Skeletal muscle satellite cell (primary cell): ENCODE measurements around the gene ZBTB7B.
A peak's percentile ranks its signal among the peaks of the same experiment; 100 is the strongest.

Experiments used
- H3K27me3 ChIP-seq: 2 replicates; pipeline ENCODE4 v1.7.0; 2013; ENCODE audit warnings: low read length; ENCODE audit not compliant: control insufficient read depth, insufficient read depth
- H3K36me3 ChIP-seq: 2 replicates; pipeline ENCODE4 v1.7.0; 2013; ENCODE audit warnings: mild to moderate bottlenecking, control low read depth, low read length; ENCODE audit not compliant: insufficient read depth
- H3K4me1 ChIP-seq: 2 replicates; pipeline ENCODE4 v1.7.0; 2013; ENCODE audit warnings: low read length; ENCODE audit not compliant: control insufficient read depth, insufficient read depth
- H3K4me2 ChIP-seq: 2 replicates; pipeline ENCODE4 v1.7.0; 2013; ENCODE audit warnings: mild to moderate bottlenecking, low read length
- H3K4me3 ChIP-seq: 2 replicates; pipeline ENCODE4 v1.7.0; 2013; ENCODE audit warnings: low read length
- H3K9ac ChIP-seq: 2 replicates; pipeline ENCODE4 v1.7.0; 2013; ENCODE audit warnings: mild to moderate bottlenecking, low read depth, low read length, moderate library complexity
- H3K9me3 ChIP-seq: replicated peaks from 2 replicates; pipeline ENCODE4 v1.7.0; 2013; ENCODE audit warnings: mild to moderate bottlenecking, control low read depth, low read length

ZBTB7B gene

GRCh38 chr1:154960446-154961136 lies 42.0 kb upstream of the ZBTB7B start:
- peak overlapping the region; percentile 94 for H3K9ac ChIP-seq
- peak overlapping the region; percentile 88 for H3K4me3 ChIP-seq
- no peaks in the 10 kb centered on the region for H3K27me3 ChIP-seq
- peaks cover 46% of the 10 kb centered on the region for H3K4me1 ChIP-seq
- H3K4me2 ChIP-seq: peak overlapping the region; percentile 87
- H3K36me3 ChIP-seq: peaks cover 32% of the 10 kb centered on the region
- H3K9me3 ChIP-seq: no peaks in the 10 kb centered on the region

- Histone ChIP-seq H3K9ac (peak within 1 kb of the TSS; percentile 94), H3K9me3 (no peaks in the 10 kb centered on the region), H3K27me3 (no peaks in the 10 kb centered on the region), H3K4me1 (peaks cover 49% of the 10 kb centered on the region), H3K4me3 (peak within 1 kb of the TSS; percentile 88), H3K4me2 (peak within 1 kb of the TSS; percentile 87), H3K36me3 (peaks cover 41% of the 10 kb centered on the region)
Measured at GRCh38 chr1:154961207-154962155, 41.1 kb upstream of the ZBTB7B start, which contains the start of gene PYGO2. PYGO2 (minus strand) TSS chr1:154961782; CDS start chr1:154961576, 206 bp downstream.

GRCh38 chr1:154962156-154962749 lies 40.3 kb upstream of the ZBTB7B start:
- Histone ChIP-seq H3K4me3 (peak overlapping the region; percentile 88), H3K36me3 (peaks cover 48% of the 10 kb centered on the region), H3K9me3 (no peaks in the 10 kb centered on the region), H3K4me2 (peak overlapping the region; percentile 87), H3K4me1 (peaks cover 43% of the 10 kb centered on the region), H3K9ac (peak overlapping the region; percentile 94), H3K27me3 (no peaks in the 10 kb centered on the region)

DNA sequence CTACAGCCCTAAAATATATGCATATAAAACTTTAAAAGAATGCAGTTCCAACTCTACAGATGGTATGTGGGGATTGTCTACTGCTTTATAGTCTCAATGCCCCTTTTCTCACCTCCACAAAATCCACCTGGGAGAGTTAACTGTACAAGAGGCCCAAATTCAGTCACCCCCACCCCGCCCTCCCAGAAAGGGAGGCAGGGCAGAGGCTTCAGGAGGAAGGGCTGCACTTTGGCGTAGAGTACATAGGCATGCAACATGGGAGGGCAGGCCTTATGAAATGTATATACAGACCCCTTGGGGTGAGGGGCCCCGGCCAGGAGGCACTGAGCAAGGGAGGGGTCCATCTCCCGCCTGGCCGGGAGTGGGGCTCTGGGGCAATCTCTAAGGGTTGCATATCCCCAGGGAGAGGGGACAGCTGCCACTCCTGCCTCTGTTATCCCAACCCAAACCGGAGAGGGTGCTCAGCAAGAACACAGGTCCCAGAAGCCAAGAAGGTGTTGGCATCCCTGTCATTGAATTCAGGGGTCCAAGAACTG lies 39.7 kb upstream of the ZBTB7B start:
- H3K9me3 ChIP-seq: no peaks in the 10 kb centered on the region
- peak overlapping the region; percentile 94 for H3K9ac ChIP-seq
- peaks cover 54% of the 10 kb centered on the region for H3K36me3 ChIP-seq
- H3K4me3 ChIP-seq: peak overlapping the region; percentile 88
- H3K27me3 ChIP-seq: no peaks in the 10 kb centered on the region
- peaks cover 44% of the 10 kb centered on the region for H3K4me1 ChIP-seq
- peak overlapping the region; percentile 87 for H3K4me2 ChIP-seq

- no peaks in the 10 kb centered on the region for H3K27me3 ChIP-seq
- H3K36me3 ChIP-seq: peaks cover 62% of the 10 kb centered on the region
- H3K4me3 ChIP-seq: no peak overlapping the region
- H3K4me1 ChIP-seq: peaks cover 52% of the 10 kb centered on the region
- no peaks in the 10 kb centered on the region for H3K9me3 ChIP-seq
- no peak overlapping the region for H3K4me2 ChIP-seq
- peak overlapping the region; percentile 94 for H3K9ac ChIP-seq
Measured at GRCh38 chr1:154963643-154964042, 39.0 kb upstream of the ZBTB7B start.

DNA sequence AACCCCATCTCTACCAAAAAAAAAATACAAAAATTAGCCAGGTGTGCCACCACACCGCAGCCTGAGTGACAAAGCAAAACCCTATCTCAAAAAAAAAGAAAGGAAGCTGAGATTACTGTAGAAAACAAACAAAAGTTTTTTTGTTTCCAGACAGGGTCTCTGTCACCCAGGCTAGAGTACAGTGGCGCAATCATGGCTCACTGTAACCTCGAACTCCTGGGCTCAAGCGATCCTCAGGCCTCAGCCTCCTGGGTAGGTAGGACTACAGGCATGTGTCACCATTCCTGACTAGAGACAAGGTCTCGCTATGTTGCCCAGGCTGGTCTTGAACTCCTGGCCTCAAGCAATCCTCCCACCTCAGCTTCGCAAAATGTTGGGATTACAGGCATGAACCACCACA lies 38.2 kb upstream of the ZBTB7B start:
- H3K9me3 ChIP-seq: no peaks in the 10 kb centered on the region
- no peak overlapping the region for H3K4me2 ChIP-seq
- H3K4me3 ChIP-seq: no peak overlapping the region
- H3K27me3 ChIP-seq: no peaks in the 10 kb centered on the region
- no peak overlapping the region for H3K9ac ChIP-seq
- H3K36me3 ChIP-seq: peaks cover 63% of the 10 kb centered on the region
- H3K4me1 ChIP-seq: peaks cover 59% of the 10 kb centered on the region

DNA sequence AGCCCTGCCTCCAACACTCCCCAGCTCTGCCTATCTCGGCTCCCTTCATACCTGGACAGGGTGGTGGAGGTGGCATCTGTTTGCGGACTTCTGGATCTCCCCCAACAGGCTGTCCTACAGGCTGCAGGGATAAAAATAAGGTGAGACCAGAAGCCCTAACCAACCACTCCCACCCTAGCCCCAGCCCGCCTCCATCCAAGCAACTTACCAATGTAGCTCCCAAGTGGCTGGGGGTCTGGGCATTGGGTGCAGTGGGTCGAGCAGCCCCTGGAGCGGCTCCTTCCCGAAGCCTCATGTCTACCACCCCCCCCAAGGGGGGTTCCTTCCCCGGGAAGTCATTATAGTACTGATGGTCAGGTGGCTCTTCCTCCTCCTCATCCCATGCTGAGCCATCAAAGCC lies 36.5 kb upstream of the ZBTB7B start:
- Histone ChIP-seq H3K9me3 (no peaks in the 10 kb centered on the region), H3K36me3 (peaks cover 63% of the 10 kb centered on the region), H3K4me1 (peaks cover 57% of the 10 kb centered on the region), H3K4me3 (no peak overlapping the region), H3K4me2 (no peak overlapping the region), H3K27me3 (no peaks in the 10 kb centered on the region), H3K9ac (peak overlapping the region; percentile 94)

DNA sequence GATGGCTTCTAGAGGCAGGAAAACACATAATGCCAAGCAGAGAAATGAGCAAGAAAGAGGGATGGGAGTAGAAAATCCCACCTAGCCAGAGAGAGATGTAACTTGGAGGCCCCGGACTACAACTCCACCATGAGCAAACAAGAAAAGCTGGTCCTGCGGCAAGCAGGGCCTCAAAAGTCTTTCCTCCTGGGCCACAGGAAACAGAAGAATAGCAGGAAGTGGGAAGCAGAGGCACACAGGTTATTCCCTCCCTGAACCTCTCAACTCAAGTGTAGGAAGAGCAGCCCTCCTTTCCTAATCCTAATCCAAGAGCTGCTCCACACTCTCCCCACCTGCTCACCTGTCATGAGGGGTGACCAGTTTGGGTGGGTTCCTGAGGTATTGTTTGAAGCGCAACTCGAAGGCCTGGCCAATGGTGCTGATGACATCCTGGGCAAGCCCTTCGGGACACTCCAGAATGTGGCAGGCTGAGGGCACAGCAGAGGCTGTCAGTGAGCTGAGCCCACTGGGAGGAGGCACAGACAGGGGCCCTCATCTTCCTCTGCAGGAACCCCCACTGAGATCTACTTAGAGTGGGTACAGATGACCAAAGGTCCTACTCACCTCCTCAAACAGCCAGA lies 35.2 kb upstream of the ZBTB7B start:
- H3K4me1 ChIP-seq: peaks cover 65% of the 10 kb centered on the region
- peak overlapping the region; percentile 97 for H3K4me2 ChIP-seq
- H3K27me3 ChIP-seq: no peaks in the 10 kb centered on the region
- H3K9me3 ChIP-seq: no peaks in the 10 kb centered on the region
- H3K9ac ChIP-seq: peak overlapping the region; percentile 94
- peaks cover 61% of the 10 kb centered on the region for H3K36me3 ChIP-seq
- peak overlapping the region; percentile 84 for H3K4me3 ChIP-seq

GRCh38 chr1:154968731-154969130 lies 33.9 kb upstream of the ZBTB7B start:
- Histone ChIP-seq H3K27me3 (no peaks in the 10 kb centered on the region), H3K9ac (peak overlapping the region; percentile 94), H3K4me1 (peaks cover 61% of the 10 kb centered on the region), H3K4me2 (peak overlapping the region; percentile 97), H3K4me3 (peak overlapping the region; percentile 84), H3K36me3 (peaks cover 48% of the 10 kb centered on the region), H3K9me3 (no peaks in the 10 kb centered on the region)

DNA sequence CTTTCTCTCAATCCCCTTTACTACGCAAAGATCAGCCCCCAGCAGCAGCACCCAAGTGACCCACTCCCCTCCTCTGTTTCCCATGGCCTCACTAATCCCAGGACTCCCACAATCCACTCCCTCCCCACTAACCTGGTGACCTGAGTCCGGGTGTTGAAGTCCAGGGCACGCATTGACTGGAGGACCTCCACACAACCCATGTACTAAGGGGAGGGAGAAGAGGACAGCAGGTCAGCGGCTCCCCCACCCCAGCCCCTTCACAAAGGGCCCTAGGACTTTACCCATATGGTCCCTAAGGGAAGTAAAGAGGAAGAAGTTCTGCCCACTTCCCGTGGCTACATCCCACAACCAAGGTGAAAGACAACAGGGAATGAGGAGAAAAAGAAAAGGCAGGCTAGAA lies 33.4 kb upstream of the ZBTB7B start:
- Histone ChIP-seq H3K36me3 (peaks cover 43% of the 10 kb centered on the region), H3K4me2 (peak overlapping the region; percentile 97), H3K4me3 (peak overlapping the region; percentile 84), H3K27me3 (no peaks in the 10 kb centered on the region), H3K9me3 (no peaks in the 10 kb centered on the region), H3K4me1 (peaks cover 61% of the 10 kb centered on the region), H3K9ac (peak overlapping the region; percentile 94)
